Caco-2 (cell line): ENCODE data around the gene ERVFRD-1. TPM values are rescaled to one million over a fixed set of nuclear protein-coding genes. Genes with fewer than 3 reads are reported as not detected.
A peak's percentile ranks its signal among the peaks of the same experiment; 100 is the strongest.

Experiments
- BruUV-seq: library from RNA; stranded (reverse); fragments of 400-500 nt; replicated peaks from 2 replicates; lab custom pipeline; 2021; lab: Mats Ljungman, UMichigan
- CTCF ChIA-PET: fragments of 300-600 bp; sonication (Branson Sonifier 250); formaldehyde crosslinking; loops from one replicate; lab custom pipeline; 2022; ENCODE audit warnings: antibody characterized with exemption; lab: Charles Lee
- POLR2A ChIA-PET: fragments of 300-600 bp; sonication (Branson Sonifier 250); formaldehyde crosslinking; loops from one replicate; lab custom pipeline; 2022; ENCODE audit warnings: antibody characterized with exemption; lab: Charles Lee
- DNase-seq, 2 experiments: peaks; one replicate each; pipeline versions ENCODE4 v3.0.0 to v3.0.0-alpha.2; 2020 to 2022
- H3K27me3 ChIP-seq: replicated peaks from 2 replicates; pipeline ENCODE4 v1.6.0; 2011; ENCODE audit warnings: low read length; ENCODE audit not compliant: control insufficient read depth, insufficient read depth
- H3K36me3 ChIP-seq: 2 replicates; pipeline ENCODE4 v1.5.1; 2011; ENCODE audit warnings: low read length; ENCODE audit not compliant: control insufficient read depth, insufficient read depth
- H3K4me1 ChIP-seq: fragments of 250-450 bp; sonication (Bioruptor Pico); 2 replicates; pipeline ENCODE4 v1.5.1; 2020; ENCODE audit warnings: mild to moderate bottlenecking
- H3K4me3 ChIP-seq: 2 replicates; pipeline ENCODE4 v1.5.1; 2011; ENCODE audit warnings: low read depth, mild to moderate bottlenecking, control low read depth, low read length
- H3K9me3 ChIP-seq: fragments of 250-450 bp; sonication (Bioruptor Pico); 2 replicates; pipeline ENCODE4 v1.5.1; 2020; ENCODE audit warnings: mild to moderate bottlenecking, moderate library complexity
- H3K27ac Mint-ChIP-seq: one replicate; pipeline ENCODE4 v1.8.0; 2022; ENCODE audit warnings: mixed read lengths; ENCODE audit not compliant: unreplicated experiment
- H3K27me3 Mint-ChIP-seq: one replicate; pipeline ENCODE4 v1.8.0; 2022; ENCODE audit warnings: mixed read lengths; ENCODE audit not compliant: insufficient read depth, unreplicated experiment
- H3K36me3 Mint-ChIP-seq: one replicate; pipeline ENCODE4 v1.8.0; 2022; ENCODE audit warnings: mild to moderate bottlenecking, mixed read lengths; ENCODE audit not compliant: insufficient read depth, unreplicated experiment
- H3K4me1 Mint-ChIP-seq: one replicate; pipeline ENCODE4 v1.8.0; 2022; ENCODE audit warnings: low read depth, mixed read lengths; ENCODE audit not compliant: unreplicated experiment
- H3K4me3 Mint-ChIP-seq: one replicate; pipeline ENCODE4 v1.8.0; 2022; ENCODE audit warnings: mild to moderate bottlenecking, moderate library complexity, mixed read lengths; ENCODE audit not compliant: unreplicated experiment
- H3K9me3 Mint-ChIP-seq: one replicate; pipeline ENCODE4 v1.8.0; 2022; ENCODE audit warnings: mixed read lengths; ENCODE audit not compliant: unreplicated experiment
- CTCF ChIP-seq, 2 experiments: fragments of 200-600 bp in 1 of 2; IDR thresholded peaks; 1 replicate in 1 of 2; 2 replicates in 1 of 2; pipeline versions ENCODE4 v1.5.1 to v1.8.0; 2011 to 2022; ENCODE audit warnings: antibody characterized with exemption in 1 of 2, control low read depth in 1 of 2, inconsistent platforms in 1 of 2, low read depth in 1 of 2, low read length in 1 of 2, mild to moderate bottlenecking in 1 of 2, moderate library complexity in 1 of 2; ENCODE audit not compliant: insufficient read depth in 1 of 2, severe bottlenecking in 1 of 2, unreplicated experiment in 1 of 2
- intact Hi-C: fragments of 100-400 bp; cut with micrococcal nuclease; formaldehyde crosslinking; loops from one replicate; pipeline ENCODE4 v1.10.0; 2022; ENCODE audit not compliant: unreplicated experiment
- total RNA-seq: library from RNA; stranded (reverse); gene quantifications from 2 replicates; pipeline ENCODE4 v1.2.3, GENCODE V29; 2022

The ERVFRD-1 gene
- total RNA-seq, 1 experiment from 2014 or later, result 0.29 TPM

GRCh38 chr6:11072101-11072500 lies 39.4 kb downstream of the ERVFRD-1 start:
- ChIA-PET CTCF (no interaction called here), POLR2A (no interaction called here)
- no peak overlapping the region for H3K4me3 Mint-ChIP-seq
- no peak for TF ChIP-seq CTCF (IDR thresholded peaks at IDR 0.05; ENCODE audit: insufficient read depth in 1 of 2, low read depth in 1 of 2, low read length in 1 of 2, severe bottlenecking in 1 of 2, unreplicated experiment in 1 of 2)
- no TSS peak for BruUV-seq
- Histone ChIP-seq H3K36me3 (no peaks in the 10 kb centered on the region), H3K4me1 (peaks cover 20% of the 10 kb centered on the region), H3K27me3 (no peaks in the 10 kb centered on the region; the same call in 1 of the 2 replicates), H3K9me3 (no peaks in the 10 kb centered on the region), H3K4me3 (no peak overlapping the region)
- H3K27me3 Mint-ChIP-seq, result no peaks in the 10 kb centered on the region
- no peaks in the 10 kb centered on the region for H3K9me3 Mint-ChIP-seq
- no peak overlapping the region for H3K27ac Mint-ChIP-seq
- DNase-seq, result no peak
- no peaks in the 10 kb centered on the region for H3K36me3 Mint-ChIP-seq
- peaks cover 18% of the 10 kb centered on the region for H3K4me1 Mint-ChIP-seq
- intact Hi-C loops, result no loop called here

GRCh38 chr6:11069760-11070159 lies 41.8 kb downstream of the ERVFRD-1 start:
- BruUV-seq, result no TSS peak
- Mint-ChIP-seq H3K4me1 (peaks cover 33% of the 10 kb centered on the region), H3K9me3 (no peaks in the 10 kb centered on the region), H3K27me3 (no peaks in the 10 kb centered on the region), H3K36me3 (no peaks in the 10 kb centered on the region), H3K27ac (no peak overlapping the region), H3K4me3 (no peak overlapping the region)
- H3K9me3 ChIP-seq, result no peaks in the 10 kb centered on the region
- intact Hi-C loops, result loop anchor here (1.0 to 5.0 kb wide), 3 partner anchors 118 to 427 kb away; partner anchors contain the start of gene MAK
- no peak for TF ChIP-seq CTCF (IDR thresholded peaks at IDR 0.05; ENCODE audit: insufficient read depth in 1 of 2, low read depth in 1 of 2, low read length in 1 of 2, severe bottlenecking in 1 of 2, unreplicated experiment in 1 of 2)
- H3K4me1 ChIP-seq, result peaks cover 36% of the 10 kb centered on the region
- no peaks in the 10 kb centered on the region for H3K36me3 ChIP-seq
- POLR2A ChIA-PET, result no interaction called here
- CTCF ChIA-PET, result interaction anchor here (1.5 to 2.8 kb wide), 3 partner anchors 58 to 118 kb away, joined by 16 to 80 read pairs (median 53); no protein-coding TSS in a partner anchor
- no peaks in the 10 kb centered on the region; the same call in 1 of the 2 replicates for H3K27me3 ChIP-seq
- H3K4me3 ChIP-seq, result no peak overlapping the region
- DNase-seq, result no peak

GRCh38 chr6:11067348-11067747 lies 44.2 kb downstream of the ERVFRD-1 start:
- peak overlapping the region; percentile 73 for H3K27ac Mint-ChIP-seq
- H3K4me3 Mint-ChIP-seq, result peak overlapping the region; percentile 59
- CTCF ChIA-PET, result interaction anchor here (0.6 to 2.3 kb wide), 11 partner anchors 11 to 141 kb away, joined by 3 to 23 read pairs (median 4); no protein-coding TSS in a partner anchor
- peak; percentile 34 to 53 for DNase-seq
- no peaks in the 10 kb centered on the region for H3K27me3 Mint-ChIP-seq
- no peaks in the 10 kb centered on the region for H3K9me3 Mint-ChIP-seq
- Histone ChIP-seq H3K9me3 (no peaks in the 10 kb centered on the region), H3K4me1 (peaks cover 36% of the 10 kb centered on the region), H3K4me3 (no peak overlapping the region), H3K27me3 (no peaks in the 10 kb centered on the region; the same call in 1 of the 2 replicates), H3K36me3 (no peaks in the 10 kb centered on the region)
- H3K4me1 Mint-ChIP-seq, result peaks cover 33% of the 10 kb centered on the region
- POLR2A ChIA-PET, result interaction anchor here (1.0 to 1.3 kb wide), 2 partner anchors 165 to 345 kb away, joined by 3 to 8 read pairs; partner anchors contain the start of gene NEDD9
- no peaks in the 10 kb centered on the region for H3K36me3 Mint-ChIP-seq
- intact Hi-C loops, result loop anchor here (1.0 to 5.0 kb wide), 3 partner anchors 55 to 230 kb away; partner anchors contain the start of gene MAK
- no peak for TF ChIP-seq CTCF (IDR thresholded peaks at IDR 0.05; ENCODE audit: insufficient read depth in 1 of 2, low read depth in 1 of 2, low read length in 1 of 2, severe bottlenecking in 1 of 2, unreplicated experiment in 1 of 2)
- no TSS peak for BruUV-seq
